SK-N-MC (cell line): ENCODE results near the gene IHH.

ENCODE experiments used
- EZH2 ChIP-seq: fragments of 200-600 bp; sonication (generic); IDR thresholded peaks from one replicate; pipeline ENCODE4 v1.6.1; 2017; ENCODE audit warnings: antibody characterized with exemption
- POLR2AphosphoS5 ChIP-seq: IDR thresholded peaks from 2 replicates; pipeline ENCODE4 v1.6.1; 2012; ENCODE audit warnings: mild to moderate bottlenecking, low read depth, low read length, borderline replicate concordance

GRCh38 chr2:219035942-219036341 lies 24.8 kb downstream of the IHH start:
- TF ChIP-seq POLR2AphosphoS5 (no peak), EZH2 (no peak)
